ENCODE measurements around the gene PARP4.

DNA sequence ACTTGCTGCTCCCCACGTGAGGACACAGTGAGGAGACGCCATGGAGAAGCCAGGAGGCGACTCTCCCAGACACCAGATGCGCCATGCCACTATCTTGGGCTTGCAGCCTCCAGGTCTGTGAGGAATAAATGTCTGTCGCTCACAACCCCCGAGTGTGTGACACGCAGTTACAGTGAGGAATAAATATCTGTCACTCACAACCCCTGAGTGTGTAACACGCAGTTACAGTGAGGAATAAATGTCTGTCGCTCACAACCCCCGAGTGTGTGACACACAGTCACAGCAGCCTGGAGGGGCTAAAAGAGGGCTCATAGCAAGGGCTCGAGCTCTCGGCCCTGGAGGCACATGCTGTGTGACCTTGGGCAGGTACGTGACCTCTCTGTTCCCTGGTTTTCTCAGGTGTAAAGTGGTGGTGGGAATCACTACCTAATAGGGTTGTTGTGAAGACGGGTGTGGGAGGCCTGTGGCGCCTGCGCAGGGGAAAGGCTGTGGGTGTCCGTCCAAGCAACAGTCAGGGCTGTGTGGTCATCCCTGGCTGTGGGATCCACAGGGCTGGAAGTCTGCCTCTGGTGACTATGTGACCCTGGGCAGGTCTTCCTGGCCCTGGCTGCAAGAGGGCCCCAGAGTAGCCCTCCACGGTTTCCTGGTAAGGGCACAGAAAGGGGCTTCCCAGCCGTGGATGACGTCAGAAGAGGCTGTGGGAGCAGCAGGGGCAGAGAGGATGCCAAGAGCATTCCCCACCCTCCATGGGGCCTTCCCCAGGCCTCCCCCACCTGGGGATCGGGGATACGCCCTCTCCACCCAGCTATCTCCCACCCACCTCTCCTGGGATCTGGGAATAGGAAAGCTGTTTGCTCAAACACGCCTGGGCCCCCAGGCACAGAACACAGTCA is 125.5 kb downstream of the PARP4 start:
- TF ChIP-seq, protein P1, sequence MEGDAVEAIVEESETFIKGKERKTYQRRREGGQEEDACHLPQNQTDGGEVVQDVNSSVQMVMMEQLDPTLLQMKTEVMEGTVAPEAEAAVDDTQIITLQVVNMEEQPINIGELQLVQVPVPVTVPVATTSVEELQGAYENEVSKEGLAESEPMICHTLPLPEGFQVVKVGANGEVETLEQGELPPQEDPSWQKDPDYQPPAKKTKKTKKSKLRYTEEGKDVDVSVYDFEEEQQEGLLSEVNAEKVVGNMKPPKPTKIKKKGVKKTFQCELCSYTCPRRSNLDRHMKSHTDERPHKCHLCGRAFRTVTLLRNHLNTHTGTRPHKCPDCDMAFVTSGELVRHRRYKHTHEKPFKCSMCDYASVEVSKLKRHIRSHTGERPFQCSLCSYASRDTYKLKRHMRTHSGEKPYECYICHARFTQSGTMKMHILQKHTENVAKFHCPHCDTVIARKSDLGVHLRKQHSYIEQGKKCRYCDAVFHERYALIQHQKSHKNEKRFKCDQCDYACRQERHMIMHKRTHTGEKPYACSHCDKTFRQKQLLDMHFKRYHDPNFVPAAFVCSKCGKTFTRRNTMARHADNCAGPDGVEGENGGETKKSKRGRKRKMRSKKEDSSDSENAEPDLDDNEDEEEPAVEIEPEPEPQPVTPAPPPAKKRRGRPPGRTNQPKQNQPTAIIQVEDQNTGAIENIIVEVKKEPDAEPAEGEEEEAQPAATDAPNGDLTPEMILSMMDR (IDR thresholded peaks at IDR 0.05 in 8 of 11, conservative IDR thresholded peaks at IDR 0.05 in 3 of 11), result no peak
- TF ChIP-seq POLR2AphosphoS5 (IDR thresholded peaks at IDR 0.05) (no peak), POLR2A (IDR thresholded peaks at IDR 0.05) (no peak)
